ENCODE data around the gene UBAC1.

GRCh38 chr9:135979547-135980166 lies 18.5 kb upstream of the UBAC1 start:
- TF ChIP-seq CTCF (IDR thresholded peaks at IDR 0.05) = no peak
- no peak for TF ChIP-seq POLR2AphosphoS5 (IDR thresholded peaks at IDR 0.05; ENCODE audit: insufficient read depth in 1 of 2, low read depth in 1 of 2)

Measured in vagina (tissue), 2 donors.